Colonic mucosa (tissue), 4 donors: Measurements from ENCODE around the gene ZNF689. TPM values are rescaled to one million over a fixed set of nuclear protein-coding genes. Genes with fewer than 3 reads are reported as not detected.

Source experiments
- DNase-seq: peaks from one replicate; pipeline ENCODE4 v3.0.0-alpha.2; 2020
- H3K27ac ChIP-seq: fragments of 200-600 bp; one replicate; pipeline ENCODE4 v1.8.0; 2021
- H3K27me3 ChIP-seq: fragments of 200-600 bp; one replicate; pipeline ENCODE4 v1.8.0; 2021
- H3K36me3 ChIP-seq: fragments of 200-600 bp; one replicate; pipeline ENCODE4 v1.8.0; 2021
- H3K4me1 ChIP-seq: fragments of 200-600 bp; one replicate; pipeline ENCODE4 v1.8.0; 2021; ENCODE audit warnings: mild to moderate bottlenecking
- H3K4me3 ChIP-seq: fragments of 200-600 bp; one replicate; pipeline ENCODE4 v1.8.0; 2021
- H3K9ac ChIP-seq, 2 donors: one replicate each; pipeline ENCODE4 v1.7.0; 2013; ENCODE audit warnings: control low read depth in 2 of 2, low read depth in 2 of 2, low read length in 2 of 2
- H3K9me3 ChIP-seq: fragments of 200-600 bp; one replicate; pipeline ENCODE4 v1.8.0; 2021
- CTCF ChIP-seq: fragments of 200-600 bp; IDR thresholded peaks from one replicate; pipeline ENCODE4 v1.8.0; 2022; ENCODE audit warnings: antibody characterized with exemption, mild to moderate bottlenecking
- intact Hi-C: fragments of 100-400 bp; cut with DNase I; formaldehyde crosslinking; loops from one replicate; pipeline ENCODE4 v1.14.1; 2022
- total RNA-seq, 2 donors: library from RNA; stranded (reverse); fragmentation: NEBNext Ultra II Directional in 1 of 2; extraction: Animal tissue kit (Norgen Biotek cat#: 25700) in 1 of 2; gene quantifications; one replicate each; pipeline ENCODE4 v1.2.1, GENCODE V29; 2021
- donor health status: healthy.
- donor health status: DM: no; HTN: no; CAD: no.
- donor health status: DM: no; HTN: no; CAD: no.

Gene ZNF689
- total RNA-seq, 2 donors from 2014 or later: 6.8 to 7.0 TPM

DNA sequence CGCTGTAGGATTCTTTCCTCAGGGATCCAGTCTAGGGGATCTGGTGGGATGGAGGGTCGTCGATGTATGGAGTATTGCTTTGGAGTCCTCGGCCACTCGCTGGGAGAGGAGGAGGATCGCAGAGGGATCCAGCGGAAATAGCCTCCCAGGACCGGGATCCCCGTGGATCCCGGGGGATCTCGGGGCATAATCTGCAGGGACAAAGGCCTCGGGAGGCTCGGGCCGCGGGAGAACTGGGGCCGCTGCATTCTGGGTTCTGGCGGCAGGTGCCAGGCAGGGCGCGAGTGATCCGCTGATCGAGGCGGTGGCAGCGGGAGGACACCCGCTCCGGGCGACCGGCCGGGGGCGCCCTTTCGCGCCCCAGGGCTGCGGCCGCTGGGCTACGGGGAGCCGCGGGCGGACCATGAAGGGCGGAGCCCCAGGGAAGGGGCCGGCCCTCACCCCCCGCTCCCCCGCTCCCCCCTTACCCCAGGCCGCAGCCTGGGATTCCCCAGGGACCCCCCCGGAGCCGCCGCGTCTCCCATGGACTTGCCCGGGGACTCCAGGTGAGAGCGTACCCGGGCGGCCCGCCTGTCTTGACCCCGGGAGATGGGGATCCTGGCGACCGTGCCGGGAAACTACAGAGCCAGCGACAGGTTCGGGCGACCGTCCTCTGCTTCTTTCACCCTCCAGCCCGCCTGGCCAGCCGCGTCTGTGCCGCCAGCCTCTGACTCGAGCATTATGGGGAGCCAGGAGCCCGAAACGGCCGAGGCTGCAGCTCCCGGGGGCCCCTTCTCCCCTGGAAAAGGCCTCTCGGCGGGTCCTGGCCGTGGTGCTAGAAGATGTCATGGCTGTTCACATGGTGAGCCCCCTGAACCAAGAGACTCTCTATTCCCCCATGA, 41.2 kb upstream of the ZNF689 start:
- H3K4me1 ChIP-seq: peaks cover 9% of the 10 kb centered on the region
- intact Hi-C loops: no loop called here
- DNase-seq: peak; percentile 68

DNA sequence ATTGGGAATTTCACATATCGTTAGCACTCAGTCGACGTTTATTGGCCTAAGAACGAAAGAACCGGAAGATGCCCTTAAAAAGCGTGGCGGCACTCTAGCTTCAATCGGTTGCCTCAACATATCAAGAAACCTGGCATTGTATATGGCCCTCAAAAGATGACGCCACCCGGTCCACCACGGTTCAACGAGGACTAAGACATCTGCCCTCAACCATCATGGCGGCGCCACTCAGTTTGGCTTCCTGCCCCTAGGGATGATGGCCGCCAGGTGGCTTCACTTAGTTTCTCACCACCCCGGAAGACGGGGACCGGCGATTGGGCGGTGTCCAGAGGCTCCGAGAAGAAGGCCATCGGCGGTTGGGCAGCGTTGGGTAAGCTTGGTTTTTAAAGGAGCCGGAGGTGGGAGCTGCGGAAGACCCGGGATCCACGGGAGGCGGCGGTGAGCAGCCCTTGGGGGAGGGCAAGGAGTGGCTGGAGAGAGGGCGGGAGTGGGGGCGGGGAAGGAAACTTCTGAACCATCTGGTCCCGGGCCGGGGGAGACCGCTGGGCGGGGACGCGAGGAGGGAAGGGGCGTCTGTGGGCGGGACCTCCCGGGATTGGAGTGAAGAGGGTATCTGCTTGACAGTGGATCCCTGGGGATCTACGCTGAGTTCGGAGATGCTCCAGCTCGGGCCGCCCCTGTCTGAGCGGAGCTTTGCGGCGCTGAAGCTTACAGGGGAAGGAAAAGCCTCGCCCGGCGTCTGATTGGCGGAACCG, 40.4 kb upstream of the ZNF689 start, which contains the start of gene PRR14:
PRR14 (plus strand) TSS at position 592 of the 755 bp plus-strand sequence. CDS start 686 bp downstream, outside the sequence.
- DNase-seq: peak; percentile 99
- Histone ChIP-seq H3K27ac (peak within 1 kb of the TSS; percentile 94), H3K4me3 (peak within 1 kb of the TSS; percentile 62), H3K9ac (peak within 1 kb of the TSS; percentile 93 to 95), H3K4me1 (peaks cover 9% of the 10 kb centered on the region), H3K27me3 (no peaks in the 10 kb centered on the region), H3K36me3 (peaks cover 16% of the 10 kb centered on the region), H3K9me3 (no peaks in the 10 kb centered on the region)
- intact Hi-C loops: no loop called here
- TF ChIP-seq CTCF: no peak

More for the DNA sequence above, 41.2 kb upstream of the ZNF689 start:
- TF ChIP-seq CTCF: peak; percentile 64
- no peaks in the 10 kb centered on the region for H3K9me3 ChIP-seq
- peak overlapping the region; percentile 94 for H3K27ac ChIP-seq
- peak overlapping the region; percentile 93 to 95 for H3K9ac ChIP-seq
- peaks cover 20% of the 10 kb centered on the region for H3K36me3 ChIP-seq
- H3K4me3 ChIP-seq: peak overlapping the region; percentile 62
- no peaks in the 10 kb centered on the region for H3K27me3 ChIP-seq

- intact Hi-C loops: no loop called here
- Histone ChIP-seq H3K4me3 (peak overlapping the region; percentile 62), H3K27me3 (no peaks in the 10 kb centered on the region), H3K27ac (peak overlapping the region; percentile 94), H3K4me1 (peaks cover 9% of the 10 kb centered on the region), H3K9ac (peak overlapping the region; percentile 78 to 95), H3K9me3 (no peaks in the 10 kb centered on the region), H3K36me3 (peaks cover 9% of the 10 kb centered on the region)
- DNase-seq: no peak
- TF ChIP-seq CTCF: no peak
These were observed 39.7 kb upstream of the ZNF689 start for GRCh38 chr16:30649725-30650368.

GRCh38 chr16:30647274-30647571, 37.0 kb upstream of the ZNF689 start:
- no peaks in the 10 kb centered on the region for H3K9me3 ChIP-seq
- no peaks in the 10 kb centered on the region for H3K36me3 ChIP-seq
- no peak for TF ChIP-seq CTCF
- intact Hi-C loops: no loop called here
- no peaks in the 10 kb centered on the region for H3K27me3 ChIP-seq
- H3K4me1 ChIP-seq: peaks cover 5% of the 10 kb centered on the region
- no peak for DNase-seq
- no peak overlapping the region for H3K4me3 ChIP-seq
- H3K9ac ChIP-seq: no peak overlapping the region
- no peak overlapping the region for H3K27ac ChIP-seq

GRCh38 chr16:30645727-30646126, 35.5 kb upstream of the ZNF689 start:
- H3K4me3 ChIP-seq: no peak overlapping the region
- no peak for DNase-seq

More at GRCh38 chr16:30645727-30646126, 35.5 kb upstream of the ZNF689 start:
- Histone ChIP-seq H3K9me3 (no peaks in the 10 kb centered on the region), H3K9ac (no peak overlapping the region), H3K27me3 (no peaks in the 10 kb centered on the region), H3K4me1 (no peaks in the 10 kb centered on the region), H3K36me3 (no peaks in the 10 kb centered on the region), H3K27ac (no peak overlapping the region)
- no peak for TF ChIP-seq CTCF
- intact Hi-C loops: no loop called here
